GM19099 (cell line): ENCODE data around the gene ARHGEF12.

Source experiments
- POLR2A ChIP-seq: IDR thresholded peaks from 3 replicates; pipeline ENCODE4 v1.6.1; 2011; ENCODE audit warnings: low read depth; ENCODE audit not compliant: insufficient read length; ENCODE audit errors: extremely low read depth

ARHGEF12 gene

GRCh38 chr11:120335908-120336640 is at the start of gene ARHGEF12:
Gene ARHGEF12 (plus strand): TSS chr11:120336413. CDS start chr11:120337244, 831 bp downstream.
- peak; percentile 78 for TF ChIP-seq POLR2A

- TF ChIP-seq POLR2A: no peak
These were observed 48.2 kb upstream of the ARHGEF12 start for GRCh38 chr11:120288021-120288420.

- no peak for TF ChIP-seq POLR2A
These were observed 46.8 kb upstream of the ARHGEF12 start for GRCh38 chr11:120289426-120289825.

DNA sequence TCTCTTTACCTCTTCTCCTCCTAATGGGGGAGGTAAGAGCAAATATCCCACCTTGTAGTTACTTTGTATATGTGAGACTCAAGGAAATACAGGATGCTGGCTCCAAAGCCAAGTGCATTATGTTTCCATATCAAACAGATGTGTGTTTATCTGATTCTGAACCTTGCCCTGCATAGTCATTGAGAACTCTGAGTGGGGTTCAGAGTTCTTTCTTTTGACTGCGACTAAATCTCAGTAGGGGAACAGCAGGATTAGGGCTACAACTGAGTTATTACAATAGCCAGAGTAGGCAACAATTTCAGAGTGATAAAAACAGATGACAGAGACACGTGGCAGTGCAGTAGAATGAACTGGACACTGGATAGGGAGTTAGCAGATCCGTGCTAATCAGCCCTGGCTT is 45.3 kb upstream of the ARHGEF12 start:
- no peak for TF ChIP-seq POLR2A

- TF ChIP-seq POLR2A: no peak
These were observed 43.0 kb upstream of the ARHGEF12 start for GRCh38 chr11:120293038-120293800.

DNA sequence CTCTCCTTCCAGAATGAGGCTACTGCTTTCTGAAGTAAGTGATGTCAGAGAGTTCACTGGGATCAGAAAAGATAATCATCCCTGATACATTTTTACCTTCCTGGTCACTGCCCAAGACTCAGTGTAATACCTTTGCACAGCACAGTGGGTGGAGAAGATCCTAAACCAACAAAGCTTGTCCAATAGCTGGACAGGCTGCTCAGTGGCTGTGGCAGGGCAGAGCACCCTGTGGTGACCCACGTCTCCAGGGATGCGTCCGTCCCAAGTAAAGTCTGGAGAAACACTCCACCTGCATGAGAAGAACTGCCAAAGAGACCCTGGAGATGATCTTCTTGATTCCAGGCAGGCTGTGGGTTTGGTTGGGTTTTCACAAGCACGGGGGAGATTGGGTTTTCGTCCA is 42.1 kb upstream of the ARHGEF12 start:
- no peak for TF ChIP-seq POLR2A

- TF ChIP-seq POLR2A: no peak
These were observed 41.1 kb upstream of the ARHGEF12 start for GRCh38 chr11:120295099-120295498.

DNA sequence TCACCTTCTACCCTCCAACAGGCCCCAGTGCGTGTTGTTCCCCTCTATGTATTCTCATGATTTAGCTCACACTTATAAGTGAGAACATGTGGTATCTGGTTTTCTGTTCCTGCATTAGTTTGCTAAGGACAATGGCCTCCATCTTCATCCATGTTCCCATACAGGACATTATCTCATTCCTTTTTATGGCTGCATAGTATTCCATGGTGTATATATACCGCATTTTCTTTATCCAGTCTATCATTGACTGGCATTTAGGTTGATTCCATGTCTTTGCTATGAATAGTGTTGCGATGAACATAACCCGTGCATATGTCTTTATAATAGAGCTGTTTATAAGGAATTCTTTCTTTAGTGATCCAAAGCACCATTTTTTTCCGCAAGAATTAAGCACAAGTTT is 39.7 kb upstream of the ARHGEF12 start:
- TF ChIP-seq POLR2A: no peak

- TF ChIP-seq POLR2A: no peak
These were observed 37.8 kb upstream of the ARHGEF12 start for GRCh38 chr11:120298461-120298860.

DNA sequence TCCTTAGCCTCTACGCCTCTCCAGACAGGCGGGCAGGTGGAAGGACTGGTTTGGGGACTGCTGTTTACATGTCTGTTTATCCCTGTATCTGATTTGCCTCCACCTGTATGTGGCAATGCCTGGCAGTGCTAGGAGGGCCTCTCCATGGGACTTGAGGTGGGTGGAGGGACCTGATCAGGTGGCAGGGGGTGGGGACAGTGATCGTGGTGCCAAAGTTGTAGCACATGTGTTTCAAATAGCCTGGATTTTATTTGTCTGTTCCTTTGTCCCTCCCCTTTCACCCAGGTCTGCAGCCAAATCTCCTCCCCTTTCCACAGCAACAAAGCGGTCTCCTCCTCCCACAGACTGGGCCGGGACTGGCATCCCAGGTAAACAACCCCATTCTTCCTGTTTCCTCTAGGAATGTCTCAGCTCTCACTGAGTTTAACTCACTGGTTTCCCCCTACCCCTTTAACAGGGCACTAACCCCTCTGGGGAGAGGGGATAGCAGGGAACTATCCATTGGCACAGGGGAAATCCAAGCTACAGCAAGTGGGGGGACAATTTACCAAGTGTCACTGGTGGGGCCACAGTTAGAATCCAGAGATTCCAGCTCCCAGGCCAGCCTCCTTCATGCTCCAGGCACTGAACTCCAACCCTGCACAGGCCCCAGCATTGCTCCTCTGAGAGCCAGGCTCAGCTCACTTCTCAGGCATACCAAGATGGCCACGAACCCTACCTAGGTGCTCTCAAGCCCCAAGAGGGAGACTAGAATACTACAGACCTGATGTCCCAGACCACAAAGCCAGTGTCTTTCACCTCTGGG is 34.0 kb upstream of the ARHGEF12 start:
- no peak for TF ChIP-seq POLR2A

DNA sequence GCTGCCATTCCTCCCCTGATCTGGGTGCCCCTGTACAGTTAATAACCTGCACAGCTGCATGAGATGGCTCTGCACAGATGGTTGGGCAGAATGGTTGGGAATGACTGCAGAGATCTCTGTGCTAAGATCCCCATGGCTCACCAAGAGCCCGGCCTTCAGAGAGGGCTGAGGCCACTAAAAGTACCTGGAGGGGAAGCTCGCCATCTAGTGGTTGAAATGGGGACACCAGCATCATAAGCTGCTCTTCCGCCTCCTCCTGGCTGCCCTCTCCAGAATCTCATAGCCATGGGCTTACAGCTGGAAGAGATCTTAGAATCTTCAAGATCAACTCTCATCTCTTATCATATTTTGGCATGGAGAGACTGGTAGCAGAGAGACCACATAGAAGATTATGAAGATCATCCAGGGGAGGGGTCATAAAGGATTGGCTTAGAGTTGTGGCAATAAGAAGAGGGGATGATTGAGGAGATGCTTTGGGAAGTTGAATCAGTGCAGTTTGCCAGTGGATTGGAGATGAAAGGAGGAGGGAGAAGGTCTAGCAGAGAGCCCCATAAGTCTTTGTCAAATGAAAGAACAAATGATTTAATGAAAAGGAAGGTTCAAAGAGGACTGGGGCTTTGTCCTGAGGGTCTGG is 33.1 kb upstream of the ARHGEF12 start:
- no peak for TF ChIP-seq POLR2A

GRCh38 chr11:120304526-120304925 is 31.7 kb upstream of the ARHGEF12 start:
- no peak for TF ChIP-seq POLR2A

GRCh38 chr11:120305286-120305685 is 30.9 kb upstream of the ARHGEF12 start:
- no peak for TF ChIP-seq POLR2A

- TF ChIP-seq POLR2A: no peak
These were observed 29.5 kb upstream of the ARHGEF12 start for GRCh38 chr11:120306519-120307242.
